HG02642 (cell line): Measurements from ENCODE around the gene GLIS1.

Source experiments
- ATAC-seq: cut with Tn5 transposase; IDR thresholded peaks from one replicate; pipeline ENCODE4 v1.9.1; 2021; ENCODE audit warnings: mild to moderate bottlenecking; ENCODE audit not compliant: unreplicated experiment, poor library complexity

GLIS1 gene

DNA sequence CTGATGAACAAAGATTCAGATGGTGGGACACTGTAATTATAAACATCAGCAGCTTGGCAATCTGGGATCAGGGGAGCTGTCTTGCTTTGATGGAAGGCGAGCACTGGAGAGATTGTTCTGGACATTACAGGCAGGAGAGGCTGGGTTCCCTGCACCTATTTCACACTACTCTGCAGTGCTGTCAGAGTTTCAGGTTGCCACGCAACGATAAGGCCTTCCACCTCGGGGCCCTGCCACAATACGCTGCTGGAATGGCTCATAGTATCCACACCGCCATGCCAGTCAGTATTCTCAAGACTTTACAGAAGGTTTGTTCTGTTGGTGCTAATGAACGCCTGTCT, 96.8 kb downstream of the GLIS1 start:
- ATAC-seq, result no peak

DNA sequence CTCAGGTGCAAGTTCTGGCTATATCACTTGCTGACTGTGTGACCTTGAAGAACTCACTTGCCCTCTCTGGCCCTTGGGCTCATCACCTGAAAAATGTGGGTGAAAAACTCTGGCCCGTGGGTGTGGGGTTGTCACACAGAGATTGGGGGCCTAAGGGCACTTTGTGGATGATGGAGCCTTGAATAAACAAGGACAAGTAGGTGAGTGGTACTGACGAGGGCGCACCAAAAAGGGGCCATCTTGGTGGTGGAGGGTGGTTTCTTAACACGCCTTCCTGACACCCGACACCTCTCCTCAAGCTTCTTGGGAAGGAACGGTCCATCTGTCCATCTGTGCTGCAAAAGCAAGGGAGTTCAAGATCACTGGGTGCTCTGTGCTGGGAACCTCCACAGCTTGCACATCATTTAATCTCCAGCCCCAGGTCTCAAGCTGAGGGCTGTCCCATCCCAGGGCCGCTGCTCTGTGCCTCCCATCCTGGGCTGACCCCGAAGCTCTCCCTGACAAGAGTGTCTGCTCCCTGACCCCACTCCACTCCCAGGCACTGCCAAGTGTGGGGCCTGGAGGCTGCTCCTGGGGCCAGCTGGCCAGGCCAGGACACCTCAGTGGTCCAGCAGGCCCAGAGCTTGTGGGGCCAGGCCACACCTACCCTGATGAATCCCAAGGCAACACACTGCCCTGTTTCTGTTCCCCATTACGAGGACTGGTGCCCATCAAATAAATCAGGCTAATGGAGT, 97.3 kb downstream of the GLIS1 start:
- ATAC-seq, result no peak

DNA sequence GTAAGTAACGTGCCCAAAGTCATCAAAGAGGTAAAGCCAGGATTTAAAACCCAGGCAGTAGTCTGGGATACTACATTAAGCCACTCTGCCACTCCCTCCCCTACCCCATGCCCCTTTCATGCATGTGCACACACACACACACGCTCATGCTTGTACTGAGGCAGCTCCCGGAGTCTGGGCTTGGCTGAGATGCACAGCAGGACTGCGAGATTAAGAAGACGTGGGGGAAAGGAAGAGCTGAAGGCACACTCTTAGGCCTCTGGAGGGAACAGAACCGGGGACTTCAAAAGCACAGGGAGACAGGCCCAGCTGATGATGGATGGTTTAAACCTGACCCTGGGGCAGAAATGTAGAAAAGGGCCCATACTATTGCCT, 98.3 kb downstream of the GLIS1 start:
- ATAC-seq, result no peak

DNA sequence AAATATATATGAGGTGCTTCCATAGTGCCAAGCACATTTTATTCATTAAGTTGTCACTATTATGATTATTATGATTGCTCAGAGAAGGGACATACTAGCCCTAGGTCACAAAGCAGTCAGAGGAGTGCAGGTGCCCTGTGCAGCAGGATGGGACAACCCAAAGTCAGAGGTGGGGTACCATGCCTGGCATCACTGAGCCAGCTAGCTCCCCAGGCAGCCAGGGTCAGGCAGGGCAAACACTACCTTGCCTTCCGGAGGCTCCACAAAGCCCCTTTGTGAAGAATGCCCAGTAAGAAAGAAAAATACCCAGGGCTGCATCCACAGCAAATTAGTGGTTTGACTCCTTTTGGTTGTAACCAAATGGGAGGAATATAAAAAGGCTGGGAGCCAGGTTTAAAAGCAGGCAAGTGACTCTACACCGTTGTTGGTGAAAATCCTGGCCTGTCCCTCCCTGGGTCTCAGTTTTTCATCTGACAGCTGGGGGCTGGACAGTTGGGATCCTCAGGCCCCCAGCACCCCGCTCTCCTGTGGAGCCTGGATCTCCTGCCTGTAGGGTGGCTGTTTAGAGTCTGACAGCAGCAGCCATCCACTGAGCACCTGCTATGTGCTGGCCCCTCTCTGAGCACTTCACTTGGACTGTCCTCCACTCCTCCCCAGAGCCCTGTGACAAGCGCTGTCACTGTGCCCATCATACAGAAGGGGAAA, 98.8 kb downstream of the GLIS1 start:
- ATAC-seq, result no peak

DNA sequence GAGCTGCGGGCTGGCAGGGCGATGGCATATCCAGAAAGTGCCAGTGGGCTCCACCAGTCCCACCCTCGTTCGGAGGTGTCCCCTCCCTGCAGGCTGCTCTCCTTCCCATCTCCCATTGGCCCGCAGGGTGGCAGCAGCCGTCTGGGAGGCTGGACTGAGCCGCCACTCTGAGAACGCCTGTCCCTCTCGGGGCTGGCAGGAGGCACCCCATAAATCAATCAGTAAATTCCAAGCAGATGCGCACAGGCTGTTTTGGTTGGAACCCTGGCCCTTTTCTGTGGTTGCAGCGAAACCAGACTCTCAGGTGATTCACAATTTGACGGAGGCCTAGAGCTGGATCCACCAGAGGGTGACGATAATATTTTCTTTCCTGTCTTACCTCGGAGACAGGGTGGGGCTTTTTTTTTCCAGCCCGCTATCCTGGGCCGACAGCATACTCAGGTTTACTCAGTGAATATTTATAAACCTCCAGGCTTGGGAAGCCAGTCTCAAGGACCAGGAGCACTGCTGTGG, 99.7 kb downstream of the GLIS1 start:
- ATAC-seq, result no peak

DNA sequence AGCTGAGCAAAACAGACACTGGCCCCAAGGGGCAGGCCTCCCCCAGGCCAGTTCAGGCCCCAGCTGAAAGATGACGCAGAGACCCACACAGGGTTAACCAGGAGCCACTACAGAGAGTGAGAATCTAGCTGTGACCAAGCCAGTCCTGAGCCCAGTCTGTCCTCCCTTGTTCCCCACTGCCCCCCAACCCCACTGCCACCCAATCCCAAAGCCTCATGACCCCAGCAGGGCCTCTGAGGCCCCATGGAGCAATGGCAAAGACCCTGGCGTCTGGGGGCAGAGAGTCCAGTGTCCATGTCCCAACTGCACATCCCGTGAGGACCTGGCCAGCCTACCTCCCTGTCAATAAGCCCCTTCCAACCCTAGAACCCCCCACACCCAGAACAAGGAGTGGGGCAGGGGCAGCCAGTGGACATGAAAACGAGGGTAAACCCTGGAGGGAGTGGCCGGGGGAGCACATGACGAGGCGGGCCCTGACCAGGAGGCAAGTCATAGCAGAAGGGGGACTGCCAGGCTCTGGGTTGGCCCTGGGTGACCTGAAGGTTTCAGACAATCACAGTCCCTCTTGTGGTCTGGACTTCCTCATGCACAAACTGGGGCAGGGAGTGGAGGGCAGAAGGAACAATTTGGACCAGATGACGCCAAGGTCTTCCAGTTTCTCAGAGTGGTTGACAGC, 100.5 kb downstream of the GLIS1 start:
- no peak for ATAC-seq

DNA sequence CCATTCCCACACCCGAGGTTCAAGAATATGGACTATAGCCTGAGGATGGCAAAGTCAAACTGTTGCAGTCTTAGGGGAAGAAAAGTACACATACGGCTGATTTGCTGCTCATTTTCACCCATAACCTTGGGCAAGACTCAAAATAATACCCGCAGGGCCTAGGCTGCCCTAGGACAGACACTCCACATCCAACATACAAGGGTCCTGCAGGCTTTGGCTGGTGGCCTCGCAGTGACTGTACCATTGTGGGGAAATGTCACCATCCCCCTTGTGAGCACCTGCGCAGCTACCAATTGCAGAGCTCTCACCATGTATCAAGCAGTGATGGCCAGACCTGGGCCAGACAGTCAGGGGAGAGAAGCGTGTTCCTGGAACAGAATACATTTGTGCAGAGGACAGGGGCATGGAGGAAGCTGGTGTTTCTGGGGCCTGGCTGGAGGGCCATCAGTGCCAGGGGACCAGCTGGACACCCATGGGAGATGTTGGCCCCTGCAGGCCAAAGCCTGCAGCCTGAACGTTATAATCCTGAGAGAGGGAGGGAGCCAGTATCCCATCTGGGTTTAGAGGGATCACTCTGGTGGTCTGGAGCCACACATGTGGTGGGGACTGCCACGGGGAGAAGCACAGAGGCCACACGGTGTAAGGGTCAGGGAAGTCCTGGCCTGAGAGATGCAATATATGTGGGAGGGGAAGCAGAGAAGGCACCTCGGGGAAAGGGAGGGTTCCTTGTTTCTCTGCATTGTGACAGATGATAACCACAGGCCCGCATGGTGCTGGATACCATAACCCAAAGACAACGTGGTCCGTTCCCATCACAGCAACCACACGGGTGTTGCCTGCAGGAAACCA, 101.2 kb downstream of the GLIS1 start:
- no peak for ATAC-seq

DNA sequence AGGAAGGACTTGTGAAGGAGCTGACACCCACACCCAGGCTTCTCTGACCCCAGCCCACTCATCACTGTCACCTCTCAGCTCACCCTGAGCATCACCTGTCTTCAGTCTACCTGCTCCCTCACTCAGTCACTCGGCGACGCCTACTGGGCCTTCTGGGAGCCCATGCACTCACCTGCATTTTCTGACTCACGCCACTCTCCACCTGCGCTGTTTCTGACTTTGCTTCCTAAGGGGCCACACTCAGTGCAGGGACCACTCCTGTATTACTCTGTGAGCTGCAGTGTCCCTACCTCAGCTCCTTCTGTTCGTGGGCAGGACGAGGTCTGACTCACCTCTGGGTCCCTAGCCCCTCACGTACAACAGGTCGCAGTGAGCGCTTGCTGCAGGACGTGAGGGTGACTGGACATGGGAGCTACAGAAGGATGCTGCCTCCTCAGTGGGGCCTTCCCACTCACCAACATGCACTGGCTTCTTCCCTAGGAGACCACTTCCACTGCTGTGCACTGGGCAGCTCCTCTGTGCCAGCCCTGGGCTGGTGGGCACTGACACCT, 102.3 kb downstream of the GLIS1 start:
- ATAC-seq, result no peak

DNA sequence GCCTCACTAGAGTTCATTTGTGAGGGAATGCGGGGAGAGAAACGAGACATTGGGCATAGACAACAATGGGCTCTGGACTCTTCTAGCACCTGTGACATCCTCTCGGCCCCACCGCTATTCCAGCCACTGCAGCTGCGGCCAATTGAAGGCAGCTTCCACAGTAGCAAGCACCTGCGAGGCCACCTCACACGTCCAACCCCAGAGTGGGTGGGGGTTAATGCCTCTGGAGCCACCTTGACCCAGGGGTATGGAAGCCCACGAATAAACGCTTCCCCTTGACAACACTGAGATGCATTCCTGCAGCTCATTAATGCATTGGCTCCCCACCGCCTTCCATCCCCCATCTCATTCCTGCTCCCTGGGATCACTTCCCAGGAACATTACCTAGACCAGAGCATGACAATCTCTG, 104.4 kb downstream of the GLIS1 start:
- ATAC-seq, result no peak

DNA sequence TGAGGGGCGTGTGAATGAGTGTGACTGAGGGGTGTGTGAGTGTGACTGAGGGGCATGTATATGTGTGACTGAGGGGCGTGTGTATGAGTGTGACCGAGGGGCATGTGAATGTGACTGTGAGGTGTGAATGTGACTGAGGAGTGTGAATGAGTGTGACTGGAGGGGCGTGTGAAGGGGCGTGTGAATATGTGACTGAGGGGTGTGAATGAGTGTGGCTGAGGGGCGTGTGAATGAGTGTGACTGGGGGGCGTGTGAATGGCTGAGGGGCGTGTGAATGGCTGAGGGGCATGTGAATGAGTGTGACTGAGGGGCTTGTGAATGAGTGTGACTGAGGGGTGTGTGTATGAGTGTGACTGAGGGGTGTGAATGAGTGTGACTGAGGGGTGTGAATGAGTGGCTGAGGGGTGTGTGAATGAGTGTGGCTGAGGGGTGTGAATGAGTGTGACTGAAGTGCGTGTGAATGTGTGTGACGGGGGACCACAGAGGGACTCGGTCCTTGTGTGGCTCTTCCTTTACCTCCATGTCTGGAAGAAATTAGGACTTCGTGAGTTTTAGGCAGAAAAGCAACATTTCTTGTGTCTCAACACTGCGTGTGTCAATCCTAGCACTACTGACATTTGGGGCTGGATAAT, 105.8 kb downstream of the GLIS1 start:
- ATAC-seq, result no peak

DNA sequence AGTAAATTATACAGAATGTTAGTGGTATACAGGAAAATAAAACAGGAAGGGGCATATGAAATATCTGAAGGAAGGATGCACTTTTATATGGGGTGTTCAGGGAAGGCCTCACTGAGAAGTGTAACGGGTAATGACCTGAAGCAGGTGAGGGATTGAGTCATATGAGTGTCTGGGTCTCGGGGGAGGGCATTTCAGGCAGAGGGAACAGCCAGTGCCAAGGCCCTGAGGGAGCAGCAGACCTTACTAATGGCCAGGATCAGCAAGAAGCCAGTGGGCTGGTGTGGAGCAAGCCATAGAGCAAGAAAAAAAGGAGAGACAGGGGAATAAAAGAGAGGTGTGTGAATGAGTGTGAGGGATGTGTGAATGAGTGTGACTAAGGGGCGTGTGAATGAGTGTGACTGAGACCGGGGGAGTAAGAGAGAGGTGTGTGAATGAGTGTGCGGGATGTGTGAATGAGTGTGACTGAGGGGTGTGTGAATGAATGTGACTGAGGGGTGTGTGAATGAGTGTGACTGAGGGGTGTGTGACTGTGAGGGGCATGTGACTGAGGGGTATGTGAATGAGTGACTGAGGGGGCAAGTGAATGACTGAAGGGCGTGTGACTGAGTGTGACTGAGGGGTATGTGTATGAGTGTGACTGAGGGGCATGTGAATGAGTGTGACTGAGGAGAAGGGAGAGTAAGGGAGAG, 107.2 kb downstream of the GLIS1 start:
- no peak for ATAC-seq

DNA sequence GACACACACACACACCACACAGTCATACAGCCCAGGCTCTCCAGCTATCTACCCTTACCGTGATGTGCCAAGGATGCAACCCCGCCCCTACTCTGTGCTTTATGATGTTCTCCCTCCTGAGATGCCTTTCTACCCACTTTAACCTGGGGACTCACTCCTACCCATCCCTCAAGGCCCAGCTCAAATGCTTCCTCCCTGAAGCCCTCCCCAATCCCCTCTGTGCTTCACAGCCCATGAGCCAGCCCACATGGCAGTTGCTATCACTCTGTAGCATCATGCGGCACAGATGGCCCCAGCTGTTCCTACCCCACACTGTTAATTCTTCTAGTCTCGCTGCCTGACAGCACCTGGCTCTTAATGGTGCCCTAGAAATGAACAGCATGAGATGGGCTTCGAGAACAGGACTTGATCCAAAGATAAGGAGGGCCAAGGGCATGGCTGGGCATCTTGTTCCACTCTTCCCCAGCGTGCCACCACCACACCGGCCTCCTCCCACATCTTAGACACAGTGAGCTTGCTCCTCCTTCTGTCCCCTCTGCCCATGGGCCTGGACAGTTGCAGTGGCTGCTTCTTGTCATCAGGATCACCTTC, 109.8 kb downstream of the GLIS1 start:
- ATAC-seq, result no peak

DNA sequence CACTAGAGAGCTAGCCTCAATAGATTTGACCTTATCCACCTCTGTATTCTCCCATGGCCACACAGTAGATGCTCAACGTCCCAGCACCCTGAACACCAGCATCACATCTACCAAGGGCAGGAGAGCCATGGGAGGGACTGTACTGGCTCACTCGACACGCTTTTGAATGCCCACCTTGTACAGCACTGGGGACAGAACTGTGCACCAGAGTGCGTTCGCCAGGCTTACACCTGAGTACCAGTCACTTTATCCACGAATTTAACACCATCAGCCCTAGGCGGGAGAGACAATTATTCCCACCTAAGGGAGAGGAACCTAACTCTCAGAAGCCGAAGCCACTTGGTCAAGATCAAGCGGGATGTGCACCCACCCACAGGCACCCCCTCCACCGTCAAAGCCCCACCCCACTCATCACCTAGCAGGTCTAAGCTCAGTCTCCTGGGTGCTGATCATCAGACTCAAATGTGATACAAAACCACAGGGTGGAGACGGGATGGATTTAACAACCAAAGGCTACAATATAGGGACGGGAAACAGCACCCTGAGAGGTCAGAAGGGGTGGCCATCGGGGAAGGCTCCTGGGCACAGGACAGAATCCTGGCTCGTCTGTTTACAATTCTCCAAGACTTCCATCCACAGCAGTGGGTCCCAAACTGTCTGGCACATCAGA, 110.5 kb downstream of the GLIS1 start:
- ATAC-seq, result no peak

DNA sequence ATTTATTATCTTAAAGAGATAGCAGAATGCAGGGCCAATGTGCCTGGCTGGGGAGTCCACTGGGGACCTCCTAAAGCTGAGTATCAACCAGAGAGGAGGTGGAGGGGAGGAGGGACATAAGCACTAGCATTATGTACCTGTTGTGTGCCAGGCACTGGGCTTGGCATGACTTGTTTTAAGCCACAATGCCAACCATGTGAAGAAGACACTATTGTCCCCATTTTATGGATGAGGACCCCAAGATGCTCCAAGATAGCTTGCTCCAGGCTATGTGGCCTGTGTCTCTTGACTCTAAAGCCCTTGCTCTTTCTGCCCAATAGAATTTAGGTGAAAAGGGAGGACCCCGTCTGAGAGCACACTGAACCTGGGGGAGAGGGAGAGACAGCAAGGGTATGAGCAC, 111.3 kb downstream of the GLIS1 start:
- ATAC-seq, result no peak

DNA sequence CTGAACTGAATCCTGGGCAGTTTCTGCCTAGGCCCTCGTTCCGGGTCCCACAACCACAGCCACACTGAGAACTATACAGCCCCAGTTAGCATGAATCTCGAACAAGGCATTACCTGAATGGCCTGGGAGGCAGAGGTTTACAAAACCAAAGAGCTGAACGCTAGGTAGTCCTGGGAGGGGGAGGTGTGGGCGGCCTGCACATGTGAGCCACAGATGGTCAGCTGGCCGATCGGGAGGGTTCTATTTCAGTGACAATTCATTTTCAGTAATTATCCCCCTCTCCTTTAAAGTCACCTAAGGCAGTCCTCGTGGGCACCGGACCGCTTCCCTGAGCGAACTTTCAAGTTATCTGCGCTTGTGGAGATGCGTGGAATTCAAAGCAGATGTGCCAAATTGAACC, 111.9 kb downstream of the GLIS1 start:
- ATAC-seq, result no peak

DNA sequence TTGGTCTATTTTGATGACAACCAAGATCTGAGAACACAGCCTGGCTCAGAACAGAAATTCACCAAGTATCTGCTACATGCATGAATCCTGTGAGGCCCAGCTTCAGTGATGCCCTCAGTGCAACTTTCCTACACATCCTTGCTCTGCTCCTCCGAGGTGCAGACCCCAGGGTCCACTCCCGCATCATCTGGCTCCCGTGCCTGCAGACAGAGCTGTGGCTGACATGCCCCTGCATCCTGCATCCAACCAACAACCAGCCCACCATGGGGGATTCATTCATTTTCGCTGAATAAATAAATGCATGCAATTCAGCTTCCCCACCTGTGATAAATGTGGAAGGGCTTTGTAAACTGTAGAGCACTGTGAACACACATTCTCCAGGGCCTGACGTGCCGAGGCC, 112.3 kb downstream of the GLIS1 start:
- ATAC-seq, result no peak

DNA sequence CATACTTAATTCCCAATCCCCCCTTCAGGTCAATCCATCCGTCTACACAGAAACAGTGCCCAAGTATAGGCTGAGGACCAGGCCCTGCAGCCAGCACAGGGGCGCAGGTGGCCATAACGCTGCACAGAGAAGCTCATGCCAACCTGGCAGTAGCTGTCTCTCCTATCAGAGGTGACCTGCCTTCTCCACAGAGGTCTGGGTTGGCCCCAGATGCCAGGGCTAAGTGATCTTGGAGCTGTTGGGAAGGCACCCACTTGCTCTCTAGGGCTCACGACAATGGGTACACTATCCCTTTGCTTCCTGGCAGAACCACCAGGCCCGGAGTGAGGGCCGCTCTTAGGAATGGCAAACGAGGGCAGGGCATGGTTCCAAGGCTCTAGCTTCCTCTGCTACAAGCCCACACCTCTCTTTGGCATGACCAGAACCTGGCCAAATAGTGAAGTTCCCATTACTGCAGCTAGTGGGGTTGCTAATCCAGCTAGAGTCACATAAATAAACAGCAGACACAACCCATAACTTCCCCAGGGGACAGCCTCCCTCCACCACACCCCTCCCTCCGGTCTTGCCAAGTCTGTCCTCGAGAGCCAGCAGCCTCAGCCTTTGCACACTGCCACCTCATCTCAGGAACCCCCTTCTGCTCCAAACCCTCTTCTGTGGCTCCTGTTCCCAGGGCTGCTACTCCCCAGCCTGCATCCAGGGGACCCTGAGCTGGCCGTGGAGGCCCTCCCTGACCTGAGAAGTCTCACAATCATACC, 113.0 kb downstream of the GLIS1 start:
- no peak for ATAC-seq

DNA sequence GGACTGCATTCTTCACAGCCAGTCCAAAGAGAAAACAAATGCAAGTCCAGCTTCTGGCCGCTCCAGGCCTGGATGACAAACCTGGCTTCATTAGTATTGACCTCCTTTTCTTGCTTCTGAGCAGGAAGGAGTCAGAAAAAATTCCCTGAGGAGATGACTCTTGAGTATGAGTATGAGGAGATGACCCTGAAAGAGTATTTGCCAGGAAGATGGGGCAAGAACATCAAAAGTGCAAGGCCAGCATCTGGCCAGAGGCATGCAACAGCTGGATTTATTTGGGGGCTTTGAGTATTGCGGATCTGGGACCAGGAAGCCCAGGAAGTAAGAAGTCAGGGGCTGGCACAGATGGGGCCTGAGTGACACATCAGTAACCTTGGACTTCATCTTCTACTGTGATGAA, 113.9 kb downstream of the GLIS1 start:
- no peak for ATAC-seq
